AG08395 (cell line): ENCODE results near the gene LIMS2.
A peak's percentile ranks its signal among the peaks of the same experiment; 100 is the strongest.

Source experiments
- DNase-seq: peaks from one replicate; pipeline ENCODE4 v3.0.0; 2012; ENCODE audit warnings: mixed read lengths, low spot score

LIMS2 gene, protein sequence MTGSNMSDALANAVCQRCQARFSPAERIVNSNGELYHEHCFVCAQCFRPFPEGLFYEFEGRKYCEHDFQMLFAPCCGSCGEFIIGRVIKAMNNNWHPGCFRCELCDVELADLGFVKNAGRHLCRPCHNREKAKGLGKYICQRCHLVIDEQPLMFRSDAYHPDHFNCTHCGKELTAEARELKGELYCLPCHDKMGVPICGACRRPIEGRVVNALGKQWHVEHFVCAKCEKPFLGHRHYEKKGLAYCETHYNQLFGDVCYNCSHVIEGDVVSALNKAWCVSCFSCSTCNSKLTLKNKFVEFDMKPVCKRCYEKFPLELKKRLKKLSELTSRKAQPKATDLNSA

DNA sequence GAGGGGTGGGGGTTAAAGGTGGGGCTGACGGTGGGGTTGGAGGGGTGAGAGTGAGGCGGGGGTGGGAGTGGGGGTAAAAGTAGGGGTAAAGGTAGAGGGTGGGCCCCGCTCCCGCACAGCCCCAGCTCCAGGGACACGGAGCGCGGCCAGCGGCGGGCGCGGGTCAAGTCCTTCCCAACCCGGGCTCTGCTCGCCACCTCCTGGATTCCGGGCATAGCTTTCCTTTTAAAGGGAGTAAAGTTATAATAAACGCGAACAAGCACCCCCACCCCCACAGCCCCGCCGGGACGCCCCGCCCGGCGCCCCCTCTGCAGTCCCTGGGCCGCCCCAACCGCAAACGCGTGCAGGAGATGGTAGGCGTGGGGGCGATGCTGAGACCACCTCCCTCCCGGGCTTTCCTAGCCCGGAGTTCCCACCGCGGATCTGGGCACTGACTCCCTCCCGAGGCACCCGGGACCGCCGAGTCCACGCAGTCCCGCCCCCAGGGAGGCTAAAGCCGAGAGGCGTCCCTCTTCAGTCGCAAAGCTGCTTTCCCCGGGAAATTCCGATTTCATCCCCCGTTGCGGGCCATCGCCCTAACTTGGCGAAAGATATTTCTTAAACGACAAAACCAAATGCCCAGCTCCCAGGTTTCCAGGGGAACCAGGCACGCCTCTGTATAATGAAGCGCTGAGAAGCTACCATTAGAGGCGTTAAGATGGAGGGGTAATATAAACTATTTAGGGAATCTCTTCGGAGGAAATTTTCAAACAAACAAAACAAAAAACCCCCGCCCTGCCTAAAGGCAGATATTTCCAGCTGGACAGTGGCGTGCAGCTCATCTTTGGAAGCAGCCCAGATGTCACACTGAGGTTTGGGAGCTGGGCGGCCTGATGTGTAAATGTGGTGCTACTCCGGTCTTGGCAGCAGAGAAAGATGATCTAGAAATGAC lies at the start of gene LIMS2:
TSS of gene LIMS2 (minus strand) at position 200 of the 931 bp plus-strand sequence. CDS start 506 bp downstream, outside the sequence.
- peak; percentile 76 for DNase-seq

DNA sequence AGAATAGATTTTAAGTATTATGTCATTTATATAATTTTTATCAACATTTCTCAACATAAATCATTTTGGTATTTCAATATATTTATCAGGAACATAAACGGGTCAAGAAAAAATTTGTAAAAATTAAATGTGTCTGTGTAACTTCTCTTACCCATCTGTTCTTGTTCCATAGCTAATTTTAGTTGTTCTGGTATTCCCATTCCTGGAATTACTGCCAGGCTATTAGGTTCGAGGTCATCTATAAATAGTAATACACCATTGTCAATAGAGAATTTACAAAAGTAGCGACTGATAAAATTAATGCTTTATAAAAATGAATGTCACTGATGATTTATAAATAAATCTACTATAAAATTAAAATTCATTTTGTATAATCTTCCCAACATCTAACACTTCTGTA lies 47.5 kb upstream of the LIMS2 start:
- no peak for DNase-seq

DNA sequence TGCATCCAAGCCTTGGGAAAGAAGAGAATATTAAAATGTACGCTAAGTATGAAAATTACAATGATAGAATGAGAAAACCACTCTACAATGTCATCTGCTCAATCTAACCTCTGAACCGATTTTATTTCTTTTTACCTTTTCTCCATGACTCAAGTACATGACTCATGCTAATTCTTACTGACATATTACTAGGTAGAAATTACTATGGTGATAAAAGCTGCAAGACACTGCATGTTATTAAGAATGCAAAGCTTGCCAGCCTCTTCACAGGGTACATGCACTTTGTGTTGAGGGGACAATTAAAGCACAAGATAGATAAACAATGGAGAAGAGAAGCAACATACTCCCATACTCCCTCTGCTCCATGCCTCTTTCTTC lies 46.6 kb upstream of the LIMS2 start:
- no peak for DNase-seq

DNA sequence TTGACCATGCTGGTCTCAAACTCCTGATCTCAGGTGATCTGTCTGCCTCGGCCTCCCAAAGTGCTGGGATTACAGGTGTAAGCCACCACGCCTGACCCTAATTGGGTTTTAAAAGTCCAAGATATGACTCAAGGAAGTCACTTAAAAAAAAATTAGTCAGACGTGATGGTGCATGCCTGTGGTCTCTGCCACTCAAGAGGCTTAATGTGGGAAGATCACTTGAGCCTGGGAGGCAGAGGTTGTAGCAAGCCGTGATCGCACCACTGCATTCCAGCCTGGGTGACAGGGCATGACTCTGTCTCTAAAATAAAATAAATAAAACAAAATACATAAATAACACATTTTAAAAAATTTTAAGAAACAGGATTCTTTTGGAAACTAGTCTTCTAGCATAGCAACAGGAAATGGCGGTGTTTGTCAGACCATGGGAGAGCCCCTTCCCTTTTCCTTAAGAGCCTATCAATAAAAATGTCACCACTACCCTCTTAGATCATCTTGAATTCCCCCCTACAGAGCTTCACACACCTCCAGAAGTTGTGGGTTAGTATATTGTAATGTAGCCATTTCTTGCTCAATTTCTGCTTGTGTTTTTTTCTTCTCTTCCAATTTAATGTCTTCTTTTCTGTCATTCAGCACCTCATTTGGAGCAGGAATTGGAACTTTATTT lies 46.1 kb upstream of the LIMS2 start:
- no peak for DNase-seq

DNA sequence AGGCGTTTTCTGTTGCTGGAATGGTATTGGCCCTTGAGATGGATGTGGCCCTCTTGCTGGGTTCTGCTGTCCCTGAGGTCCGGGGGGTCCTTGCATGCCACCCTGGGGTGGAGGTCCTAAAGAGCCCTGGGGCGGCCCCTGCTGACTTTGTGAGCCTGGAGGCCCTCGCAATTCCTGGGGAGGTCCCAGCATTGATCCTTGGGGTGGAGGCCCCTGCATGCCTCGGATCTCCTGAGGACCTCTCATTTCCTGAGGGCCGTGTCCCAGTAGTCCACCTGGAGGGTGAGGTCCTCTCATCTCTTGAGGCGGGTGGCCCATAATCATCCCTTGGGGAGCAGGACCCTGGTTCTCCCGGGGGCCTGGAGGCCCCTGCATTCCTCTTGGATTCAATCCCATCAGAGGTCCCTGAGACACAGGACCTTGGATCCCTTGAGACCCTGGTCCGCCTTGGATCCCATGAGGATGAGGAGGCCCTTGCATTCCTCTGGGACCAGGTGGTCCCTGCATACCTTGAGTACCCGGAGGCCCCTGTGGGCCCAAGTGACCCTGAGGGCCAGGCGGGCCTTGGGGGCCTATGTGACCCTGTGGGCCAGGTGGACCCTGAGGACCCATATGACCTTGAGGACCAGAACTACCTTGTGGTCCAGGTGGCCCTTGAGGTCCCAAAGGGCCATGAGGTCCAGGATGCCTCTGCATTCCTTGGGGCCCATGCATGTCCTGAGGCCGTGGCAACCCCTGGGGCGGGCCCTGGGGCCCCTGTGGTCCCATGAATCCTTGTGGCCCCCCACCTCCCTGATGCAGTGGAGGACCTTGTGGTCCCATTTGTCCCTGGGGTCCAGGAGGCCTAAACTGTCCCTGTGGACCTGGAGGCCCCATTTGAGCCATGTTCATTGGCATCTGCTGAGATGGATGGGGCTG lies 44.2 kb upstream of the LIMS2 start:
- DNase-seq: no peak

DNA sequence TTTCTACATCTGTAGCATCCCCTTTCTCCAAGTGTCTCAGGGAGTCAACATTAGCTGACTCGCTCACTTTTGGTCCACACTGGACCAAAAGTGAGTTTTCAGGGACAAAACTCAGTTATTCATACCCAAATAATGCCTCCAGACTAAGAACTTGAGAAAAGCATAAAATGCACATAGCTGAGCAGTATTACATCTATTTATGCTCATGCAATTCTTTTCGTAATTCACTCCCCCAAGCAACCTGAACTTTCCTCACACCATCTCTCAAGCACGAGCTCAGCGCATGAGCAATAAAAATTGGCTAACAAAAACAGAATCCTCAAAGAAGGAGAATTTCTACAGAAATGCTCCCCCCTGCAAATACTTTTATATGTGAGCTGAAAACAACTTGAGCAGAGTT lies 42.9 kb upstream of the LIMS2 start:
- no peak for DNase-seq

DNA sequence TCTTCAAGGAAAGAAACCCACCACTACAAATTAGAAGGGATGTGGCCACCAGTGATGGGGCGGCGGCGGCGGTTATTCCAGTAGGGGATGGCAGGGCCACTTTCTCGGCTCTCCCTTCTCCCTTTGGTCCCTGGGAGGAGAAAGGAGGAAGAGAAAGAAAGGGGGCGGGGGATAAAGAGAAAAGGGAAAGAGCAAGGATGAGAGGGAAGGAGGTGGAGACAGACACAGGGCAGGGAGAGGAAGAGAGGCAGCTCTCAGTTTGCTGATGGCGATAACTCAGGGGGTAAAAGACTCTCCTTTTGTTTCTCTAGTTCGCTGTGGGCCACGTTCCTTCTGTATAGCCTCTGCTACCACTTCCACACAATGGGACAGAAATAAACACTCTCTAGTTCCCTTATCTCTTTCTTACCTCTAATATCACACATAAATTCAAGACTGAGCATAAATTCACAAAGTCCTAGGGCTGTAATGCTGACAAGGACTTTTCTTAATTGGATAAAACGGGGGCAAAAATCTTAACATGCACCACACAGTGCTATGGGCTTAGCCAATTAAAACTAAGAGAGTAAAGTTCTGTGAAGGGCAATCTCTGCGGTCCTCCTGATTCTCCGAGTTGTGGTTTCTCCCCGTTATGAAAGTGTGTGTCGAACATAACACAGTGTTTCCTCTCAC lies 40.6 kb upstream of the LIMS2 start:
- no peak for DNase-seq

DNA sequence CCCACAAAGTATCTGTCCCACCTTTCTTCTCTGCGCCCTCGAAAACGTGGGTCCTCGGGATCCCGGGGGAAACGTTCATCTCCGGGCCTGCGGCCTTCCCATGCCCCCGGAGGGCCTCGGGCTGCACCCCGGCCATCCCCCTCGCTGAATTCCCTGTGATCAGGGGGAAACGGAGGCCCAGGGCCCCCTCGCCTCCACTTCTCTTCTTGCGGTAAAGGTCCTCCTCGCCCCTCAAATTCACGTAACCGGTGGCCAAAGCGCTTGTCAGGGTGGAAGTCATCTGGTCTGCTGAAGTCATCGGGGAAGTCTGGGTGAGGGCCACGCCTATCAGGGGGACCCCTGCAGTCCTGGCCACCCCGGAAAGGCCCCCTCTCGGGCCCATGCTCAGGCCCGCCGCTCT lies 38.2 kb upstream of the LIMS2 start:
- no peak for DNase-seq

DNA sequence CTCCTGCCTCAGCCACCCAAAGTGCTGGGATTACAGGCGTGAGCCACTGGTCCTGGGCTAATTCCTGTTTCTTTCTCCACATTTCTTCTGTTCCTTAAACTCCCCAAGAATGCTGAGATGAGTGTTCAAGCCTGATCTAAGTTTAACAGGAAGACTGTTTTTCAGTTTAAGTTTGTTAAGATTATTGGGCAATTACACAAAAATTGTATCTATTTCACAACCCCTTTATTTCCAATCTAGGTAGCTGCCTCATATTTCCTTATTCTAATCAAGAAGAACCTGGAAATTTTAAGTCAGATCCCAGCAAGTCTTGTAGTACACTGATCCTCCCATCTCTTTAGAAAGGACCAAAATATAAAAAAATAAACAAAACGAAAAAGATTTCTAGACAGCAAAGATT lies 37.7 kb upstream of the LIMS2 start:
- DNase-seq: no peak

DNA sequence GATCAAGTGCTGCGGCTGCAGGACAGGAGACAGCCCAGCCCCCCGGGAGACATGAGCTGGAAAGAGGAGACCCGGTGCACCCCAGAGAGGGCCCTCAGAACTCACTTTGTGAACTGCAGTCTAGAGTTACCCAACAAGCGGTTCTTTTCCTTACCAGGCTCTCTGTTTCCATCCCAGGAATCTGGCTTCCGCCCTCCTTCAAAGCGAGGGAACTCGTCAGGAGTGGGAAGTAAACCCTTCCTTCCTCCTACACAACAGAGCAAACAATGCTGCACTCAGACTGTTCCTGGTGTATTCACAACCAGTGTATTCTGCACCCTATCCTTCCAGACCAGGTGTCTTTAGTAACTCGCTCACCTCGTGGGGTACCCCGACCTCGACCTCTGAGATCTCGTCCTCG lies 34.0 kb upstream of the LIMS2 start:
- no peak for DNase-seq

DNA sequence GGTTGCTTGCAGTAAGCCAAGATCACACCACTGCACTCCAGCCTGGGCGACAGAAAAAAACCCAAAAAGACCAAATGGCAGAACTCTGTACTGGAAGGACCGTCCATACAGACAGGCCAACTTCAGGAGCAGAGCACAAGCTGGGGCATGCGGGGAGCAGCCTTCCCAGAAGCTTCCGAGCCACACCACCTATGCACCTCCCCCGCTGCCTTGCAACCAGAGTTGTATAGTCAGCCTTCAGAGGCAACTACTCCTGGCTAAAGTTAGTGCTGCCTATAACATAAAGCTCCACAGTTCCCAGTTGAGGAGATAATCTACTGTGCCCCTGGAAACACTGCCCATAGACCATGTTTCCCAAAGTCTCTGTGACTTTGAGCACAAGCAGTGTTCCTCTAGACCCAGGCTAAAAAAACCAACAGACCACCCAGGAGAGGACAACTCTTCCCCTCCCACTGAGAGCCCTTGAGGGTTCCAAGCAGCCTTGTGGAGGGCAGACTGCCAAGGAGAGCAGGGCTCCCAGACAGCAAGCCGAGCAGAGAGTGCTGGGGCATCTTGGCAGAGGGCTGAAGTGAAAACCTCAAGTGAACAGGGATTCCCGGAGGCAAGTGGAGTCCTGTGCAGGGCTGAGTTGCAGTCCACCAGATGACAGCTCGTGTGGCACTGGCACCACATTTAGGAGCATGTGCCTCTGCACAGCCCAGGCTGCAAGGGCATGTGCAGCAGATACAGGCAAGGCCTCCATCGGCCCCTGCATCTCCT lies 32.7 kb upstream of the LIMS2 start:
- DNase-seq: no peak

DNA sequence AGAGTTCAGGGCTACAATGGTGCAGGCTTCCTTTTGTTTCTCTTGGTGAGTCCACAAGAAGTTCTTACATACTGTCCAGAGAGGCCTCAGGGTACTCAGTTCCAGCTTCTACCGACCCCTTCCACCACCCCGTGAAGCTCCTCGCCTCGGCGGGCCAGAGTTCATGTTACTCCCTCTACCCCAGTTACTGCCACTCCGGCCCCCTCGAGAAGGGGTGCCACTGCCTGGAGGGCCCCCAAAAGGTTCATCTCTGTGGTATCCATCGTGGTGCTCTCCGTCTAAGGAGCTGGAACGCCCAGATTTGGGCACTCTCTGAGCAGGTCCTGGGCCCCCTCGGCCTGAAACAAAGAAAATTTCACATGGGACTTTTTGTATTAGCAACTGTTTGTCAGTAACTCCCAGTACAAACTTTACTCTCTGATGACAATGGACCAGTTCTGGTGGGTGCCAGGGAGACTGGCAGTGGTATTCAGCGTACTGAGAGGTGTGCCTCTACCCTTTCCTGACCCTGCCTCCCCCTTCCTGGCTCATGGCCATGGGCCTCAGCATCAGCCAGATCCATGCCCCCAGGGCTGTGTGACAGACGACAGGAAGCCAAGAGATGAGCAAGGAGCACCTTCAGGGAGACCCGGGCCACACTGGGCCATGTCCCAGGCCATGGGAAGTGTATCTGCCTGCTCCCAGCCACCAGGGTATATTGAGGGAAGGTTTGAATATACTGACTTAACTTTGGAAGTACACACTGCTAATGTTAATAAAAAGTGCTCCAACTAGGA lies 31.1 kb upstream of the LIMS2 start:
- DNase-seq: no peak

DNA sequence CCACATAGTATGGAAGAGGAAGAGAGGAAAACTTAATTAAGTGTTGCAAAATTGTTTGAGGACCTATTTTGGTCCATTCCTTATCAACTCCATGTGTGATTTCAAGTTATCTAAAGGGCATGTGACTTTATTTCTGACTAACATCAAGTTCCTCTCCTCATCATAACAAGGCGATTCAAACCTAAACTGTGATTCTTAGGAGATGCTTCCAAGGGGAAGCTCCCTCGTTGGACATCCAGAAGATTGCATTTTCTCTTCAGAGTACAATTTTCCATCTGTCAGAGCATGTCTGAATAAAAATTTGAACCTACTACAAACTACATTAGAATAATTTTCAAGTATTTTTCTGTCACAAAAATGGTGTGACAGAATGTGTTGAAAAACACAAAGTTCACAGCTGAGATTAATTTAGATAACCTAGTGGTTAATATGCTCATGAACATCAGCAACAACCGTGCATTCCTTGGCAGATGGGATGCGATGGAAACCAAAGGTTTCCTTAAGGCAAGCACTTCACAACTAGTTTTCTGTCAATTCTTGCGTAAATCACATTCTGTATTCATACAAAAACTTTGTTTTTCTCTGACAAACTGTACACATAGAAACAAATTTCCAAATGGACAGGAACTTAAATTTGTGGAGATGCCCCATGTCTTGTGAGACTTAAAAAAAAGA lies 30.2 kb upstream of the LIMS2 start:
- DNase-seq: peak; percentile 18

DNA sequence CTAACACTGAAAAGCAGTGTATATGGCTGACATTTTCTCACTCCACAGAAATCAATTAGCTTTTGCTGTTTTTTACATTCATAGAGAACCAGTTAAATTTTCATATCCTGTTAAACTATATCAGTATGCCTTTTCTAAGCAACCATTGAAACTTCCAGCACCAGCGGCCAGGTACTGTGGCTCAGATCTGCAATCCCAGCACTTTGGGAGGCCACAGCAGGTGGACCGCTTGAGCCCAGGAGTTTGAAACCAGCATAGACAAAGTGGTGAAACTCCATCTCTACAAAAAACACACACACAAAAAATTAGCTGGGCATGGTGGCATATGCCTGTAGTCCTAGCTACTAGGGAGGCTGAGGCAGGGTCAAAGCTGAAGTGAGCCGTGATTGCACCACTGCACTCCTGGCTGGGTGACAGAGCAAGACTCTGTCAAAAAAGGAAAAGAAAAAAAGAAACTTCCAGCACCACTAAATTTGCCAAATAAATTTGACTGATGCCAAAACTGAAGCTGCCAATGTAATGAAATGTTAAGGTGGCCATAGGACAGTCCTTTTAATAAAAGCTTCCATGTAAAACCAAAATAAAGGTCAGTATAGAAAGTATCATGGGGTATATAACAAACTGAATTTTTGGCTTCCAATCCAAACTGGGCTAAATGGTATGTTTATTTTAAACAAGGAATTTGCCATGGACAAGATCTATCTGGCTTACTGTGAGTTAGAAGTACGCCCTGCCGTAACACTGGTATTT lies 29.5 kb upstream of the LIMS2 start:
- DNase-seq: no peak

DNA sequence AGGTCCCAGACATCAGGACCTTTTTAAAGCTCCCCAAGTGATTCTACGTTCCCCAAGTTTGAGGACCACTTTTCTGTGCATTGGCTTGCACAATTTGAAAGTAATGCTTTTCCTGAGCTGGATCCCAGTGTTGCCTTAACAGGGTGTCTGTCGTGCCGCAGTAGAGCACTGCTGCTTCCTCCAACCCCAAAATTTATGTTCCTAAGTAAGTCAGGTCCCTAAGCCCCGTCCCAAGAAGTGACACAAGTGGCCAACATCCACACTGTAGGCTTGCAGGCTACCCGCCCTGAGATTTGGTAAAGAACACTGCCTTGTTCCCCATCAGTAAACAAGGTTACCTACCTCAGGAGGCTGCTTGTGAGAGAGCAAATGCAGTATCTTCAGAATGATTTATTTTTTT lies 28.0 kb upstream of the LIMS2 start:
- DNase-seq: no peak

DNA sequence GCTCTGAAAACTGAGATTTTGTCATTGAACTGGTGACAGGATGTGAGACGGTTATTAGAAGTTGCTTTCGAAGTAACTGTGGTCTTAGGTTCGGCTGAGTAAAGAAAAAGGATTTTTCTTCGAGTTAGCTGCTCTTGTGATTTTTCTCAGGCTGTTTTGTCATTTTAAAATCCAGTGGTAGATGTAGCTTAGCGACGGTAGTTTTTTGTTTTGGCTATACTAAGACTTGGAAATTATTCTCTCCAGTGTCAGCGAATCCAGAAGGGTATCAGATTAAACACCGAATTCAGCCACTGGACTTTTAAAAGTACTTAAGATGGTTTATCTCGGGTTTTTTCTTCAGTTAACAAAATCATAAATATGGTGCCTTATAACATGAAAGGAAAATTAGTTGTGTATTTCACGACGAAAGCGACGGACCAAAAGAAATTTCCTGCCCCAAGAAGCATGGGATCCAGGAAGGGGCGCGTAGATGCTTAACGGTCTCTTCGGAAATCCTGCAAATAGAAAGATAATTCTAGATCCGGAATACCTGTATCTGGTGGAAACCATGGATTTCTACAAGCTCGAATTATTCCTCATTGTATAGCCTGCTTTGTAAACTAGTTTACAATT lies 27.2 kb upstream of the LIMS2 start:
- no peak for DNase-seq

DNA sequence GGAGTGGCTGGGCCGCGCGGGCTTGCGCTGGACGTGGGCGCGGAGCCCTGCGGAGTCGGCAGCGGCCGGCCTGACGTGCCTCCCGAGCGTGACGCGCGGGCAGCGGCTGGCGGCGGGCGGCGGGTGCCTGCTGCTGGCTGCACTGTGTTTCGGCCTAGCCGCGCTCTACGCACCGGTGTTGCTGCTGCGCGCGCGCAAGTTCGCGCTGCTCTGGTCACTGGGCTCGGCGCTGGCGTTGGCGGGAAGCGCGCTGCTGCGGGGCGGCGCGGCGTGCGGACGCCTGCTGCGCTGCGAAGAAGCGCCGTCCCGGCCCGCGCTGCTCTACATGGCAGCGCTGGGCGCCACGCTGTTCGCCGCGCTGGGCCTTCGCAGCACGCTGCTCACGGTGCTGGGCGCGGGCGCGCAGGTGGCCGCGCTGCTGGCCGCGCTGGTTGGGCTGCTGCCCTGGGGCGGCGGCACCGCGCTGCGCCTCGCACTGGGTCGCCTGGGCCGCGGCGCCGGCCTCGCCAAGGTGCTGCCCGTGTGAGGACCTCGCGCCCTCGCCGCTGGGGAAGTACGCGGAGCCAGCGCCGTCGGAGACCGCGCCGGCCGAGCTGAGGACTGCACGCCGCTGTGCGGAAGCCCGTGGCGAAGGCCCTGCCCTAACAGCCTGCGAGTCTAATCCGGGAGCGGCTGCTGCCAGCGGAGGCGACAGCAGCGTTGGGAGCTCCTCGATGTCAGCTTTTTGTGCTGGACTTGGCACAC lies 26.5 kb upstream of the LIMS2 start:
- DNase-seq: peak; percentile 77
